Aorta (tissue), 5 donors: ENCODE results near the gene CNTLN. TPM values are rescaled to one million over a fixed set of nuclear protein-coding genes. Genes with fewer than 3 reads are reported as not detected.

Experiments used
- ATAC-seq: fragments of 200-7000 bp; cut with Tn5 transposase; one replicate; pipeline ENCODE4 v1.9.1; 2022; ENCODE audit warnings: moderate library complexity; ENCODE audit not compliant: low FRiP score
- DNase-seq, 2 donors: peaks; one replicate each; pipeline ENCODE4 v3.0.0-alpha.2; 2020
- H3K27ac ChIP-seq, 2 donors: one replicate each; pipeline ENCODE4 v1.5.1; 2013; ENCODE audit warnings: low read length in 2 of 2, mild to moderate bottlenecking in 2 of 2, moderate library complexity in 2 of 2, control low read depth in 1 of 2, inconsistent platforms in 1 of 2, low read depth in 1 of 2
- H3K27me3 ChIP-seq, 2 donors: one replicate each; pipeline ENCODE4 v1.6.1; 2013; ENCODE audit warnings: control low read depth in 1 of 2, low read length in 1 of 2, mild to moderate bottlenecking in 1 of 2, moderate library complexity in 1 of 2; ENCODE audit not compliant: insufficient read depth in 2 of 2, control insufficient read depth in 1 of 2
- H3K36me3 ChIP-seq, 2 donors: one replicate each; pipeline ENCODE4 v1.6.1; 2013; ENCODE audit warnings: control low read depth in 1 of 2, low read length in 1 of 2, mild to moderate bottlenecking in 1 of 2; ENCODE audit not compliant: insufficient read depth in 2 of 2, control insufficient read depth in 1 of 2
- H3K4me1 ChIP-seq, 2 donors: one replicate each; pipeline ENCODE4 v1.6.1; 2013; ENCODE audit warnings: low read length in 2 of 2, control low read depth in 1 of 2, mild to moderate bottlenecking in 1 of 2, moderate library complexity in 1 of 2; ENCODE audit not compliant: insufficient read depth in 2 of 2, control insufficient read depth in 1 of 2
- H3K4me3 ChIP-seq, 2 donors: one replicate each; pipeline ENCODE4 v1.5.1; 2013; ENCODE audit warnings: low read length in 2 of 2, control low read depth in 1 of 2, mild to moderate bottlenecking in 1 of 2
- H3K9me3 ChIP-seq: one replicate; pipeline ENCODE4 v1.6.1; 2013; ENCODE audit warnings: mild to moderate bottlenecking, low read length; ENCODE audit not compliant: control insufficient read depth
- WGBS, 2 donors: extraction: QIAGEN DNeasy Blood & Tissue Kit; methylation state at CpG; one replicate each; pipeline ENCODE4 v1.1.7; 2013; 5-methylcytosine and 5-hydroxymethylcytosine counted together
- intact Hi-C, 2 donors: fragments of 100-400 bp; cut with DNase I; formaldehyde crosslinking; loops; one replicate each; pipeline versions ENCODE4 v1.14.2 to v1.15.0; 2022
- polyA plus RNA-seq, 2 donors: library from polyadenylated mRNA; stranded (reverse); fragments of 200-250 nt; gene quantifications; one replicate each; pipeline ENCODE4 v1.2.3, GENCODE V29; 2013
- total RNA-seq, 2 donors: library from RNA; stranded (reverse); fragmentation: NEBNext Ultra II Directional; extraction: Animal tissue kit (Norgen Biotek cat#: 25700); gene quantifications; one replicate each; pipeline ENCODE4 v1.2.1, GENCODE V29; 2021
- donor health status: healthy with polysubstance abuse.
- donor health status: Bipolar disorder and iron deficiency.
- donor health status: DM: no; HTN: no; CAD: no.
- donor health status: DM: no; HTN: no; CAD: no.
- donor health status: DM: yes; HTN: yes; CAD: no.

Gene CNTLN
- total and polyA plus RNA-seq, 4 donors: 2.6 to 17.0 (median 8.6) TPM

- Histone ChIP-seq H3K4me1 (no peaks in the 10 kb centered on the region), H3K4me3 (no peak overlapping the region), H3K36me3 (no peaks in the 10 kb centered on the region), H3K9me3 (no peaks in the 10 kb centered on the region), H3K27me3 (no peaks in the 10 kb centered on the region), H3K27ac (no peak overlapping the region)
- intact Hi-C loops: no loop called here
- WGBS, 2 donors: 3 to 16% methylated on average over 2 of the region's 2 CpGs
- DNase-seq (no peak), ATAC-seq (no peak)
Observed at GRCh38 chr9:17398350-17398749, 263.5 kb downstream of the CNTLN start.

- H3K27ac ChIP-seq: no peak overlapping the region
- DNase-seq (no peak), ATAC-seq (no peak)
- H3K4me1 ChIP-seq: no peaks in the 10 kb centered on the region
- H3K27me3 ChIP-seq: no peaks in the 10 kb centered on the region
- intact Hi-C loops: no loop called here
- 97% methylated on average over 2 of the region's 2 CpGs for WGBS, 2 donors
- no peaks in the 10 kb centered on the region for H3K36me3 ChIP-seq
- H3K4me3 ChIP-seq: no peak overlapping the region
- H3K9me3 ChIP-seq: no peaks in the 10 kb centered on the region
Observed at GRCh38 chr9:17401858-17402257, 267.0 kb downstream of the CNTLN start.

GRCh38 chr9:17402309-17402708 is 267.5 kb downstream of the CNTLN start:
- H3K27me3 ChIP-seq: no peaks in the 10 kb centered on the region
- H3K4me3 ChIP-seq: no peak overlapping the region
- ATAC-seq: no peak
- DNase-seq: no peak
- WGBS, 2 donors: 97 to 100% methylated on average over 2 of the region's 2 CpGs
- H3K36me3 ChIP-seq: no peaks in the 10 kb centered on the region
- intact Hi-C loops: no loop called here
- no peak overlapping the region for H3K27ac ChIP-seq
- H3K4me1 ChIP-seq: no peaks in the 10 kb centered on the region
- no peaks in the 10 kb centered on the region for H3K9me3 ChIP-seq

- WGBS, 2 donors: 98% methylated on average over 6 of the region's 6 CpGs
Observed at GRCh38 chr9:17403539-17403938, 268.7 kb downstream of the CNTLN start.

GRCh38 chr9:17414986-17415385 is 280.1 kb downstream of the CNTLN start:
- Histone ChIP-seq H3K27me3 (no peaks in the 10 kb centered on the region), H3K4me3 (no peak overlapping the region), H3K4me1 (no peaks in the 10 kb centered on the region), H3K9me3 (no peaks in the 10 kb centered on the region), H3K36me3 (peaks cover 0 to 1% of the 10 kb centered on the region in 2 donors), H3K27ac (no peak overlapping the region)
- WGBS, 2 donors: 71 to 82% methylated on average over 3 of the region's 3 CpGs
- DNase-seq (no peak), ATAC-seq (no peak)
- intact Hi-C loops: no loop called here

More at GRCh38 chr9:17403539-17403938, 268.7 kb downstream of the CNTLN start:
- Histone ChIP-seq H3K4me3 (no peak overlapping the region), H3K27me3 (no peaks in the 10 kb centered on the region), H3K27ac (no peak overlapping the region), H3K4me1 (no peaks in the 10 kb centered on the region), H3K36me3 (no peaks in the 10 kb centered on the region), H3K9me3 (no peaks in the 10 kb centered on the region)
- no peak for ATAC-seq
- intact Hi-C loops: no loop called here
- DNase-seq: no peak

GRCh38 chr9:17422994-17423680 is 288.3 kb downstream of the CNTLN start:
- intact Hi-C loops: no loop called here
- Histone ChIP-seq H3K9me3 (no peaks in the 10 kb centered on the region), H3K27ac (no peak overlapping the region), H3K36me3 (no peaks in the 10 kb centered on the region), H3K4me1 (no peaks in the 10 kb centered on the region), H3K27me3 (no peaks in the 10 kb centered on the region), H3K4me3 (no peak overlapping the region)
- no peak for DNase-seq
- 85 to 88% methylated on average over 4 of the region's 4 CpGs for WGBS, 2 donors
- ATAC-seq: no peak

GRCh38 chr9:17423681-17424011 is 288.8 kb downstream of the CNTLN start:
- intact Hi-C loops: no loop called here
- no peak overlapping the region for H3K27ac ChIP-seq
- no peak for ATAC-seq
- no peaks in the 10 kb centered on the region for H3K27me3 ChIP-seq
- 97 to 98% methylated on average over 4 of the region's 4 CpGs for WGBS, 2 donors
- H3K36me3 ChIP-seq: no peaks in the 10 kb centered on the region
- H3K4me1 ChIP-seq: no peaks in the 10 kb centered on the region
- no peak overlapping the region for H3K4me3 ChIP-seq
- no peak for DNase-seq
- no peaks in the 10 kb centered on the region for H3K9me3 ChIP-seq

- Histone ChIP-seq H3K4me1 (no peaks in the 10 kb centered on the region), H3K36me3 (no peaks in the 10 kb centered on the region), H3K27me3 (no peaks in the 10 kb centered on the region), H3K4me3 (no peak overlapping the region), H3K27ac (no peak overlapping the region), H3K9me3 (no peaks in the 10 kb centered on the region)
- ATAC-seq (no peak), DNase-seq (no peak)
- intact Hi-C loops: no loop called here
- WGBS, 2 donors: 95 to 98% methylated on average over 2 of the region's 2 CpGs
Observed at GRCh38 chr9:17425384-17425783, 290.5 kb downstream of the CNTLN start.

- no peak overlapping the region for H3K4me3 ChIP-seq
- no peaks in the 10 kb centered on the region for H3K27me3 ChIP-seq
- ATAC-seq (no peak), DNase-seq (no peak)
- no peaks in the 10 kb centered on the region for H3K9me3 ChIP-seq
- H3K4me1 ChIP-seq: no peaks in the 10 kb centered on the region
- 91 to 97% methylated on average over 6 of the region's 6 CpGs for WGBS, 2 donors
- no peak overlapping the region for H3K27ac ChIP-seq
- intact Hi-C loops: no loop called here
- peaks cover 0 to 3% of the 10 kb centered on the region in 2 donors for H3K36me3 ChIP-seq
Observed at GRCh38 chr9:17433526-17433925, 298.7 kb downstream of the CNTLN start.
